ENCODE measurements around the gene MACROD1.
"Not testable (repeated sequence)": the region's sequence is repeated elsewhere in the genome, so short reads cannot be mapped to it uniquely, and the experiment has no call there.

Gene MACROD1

DNA sequence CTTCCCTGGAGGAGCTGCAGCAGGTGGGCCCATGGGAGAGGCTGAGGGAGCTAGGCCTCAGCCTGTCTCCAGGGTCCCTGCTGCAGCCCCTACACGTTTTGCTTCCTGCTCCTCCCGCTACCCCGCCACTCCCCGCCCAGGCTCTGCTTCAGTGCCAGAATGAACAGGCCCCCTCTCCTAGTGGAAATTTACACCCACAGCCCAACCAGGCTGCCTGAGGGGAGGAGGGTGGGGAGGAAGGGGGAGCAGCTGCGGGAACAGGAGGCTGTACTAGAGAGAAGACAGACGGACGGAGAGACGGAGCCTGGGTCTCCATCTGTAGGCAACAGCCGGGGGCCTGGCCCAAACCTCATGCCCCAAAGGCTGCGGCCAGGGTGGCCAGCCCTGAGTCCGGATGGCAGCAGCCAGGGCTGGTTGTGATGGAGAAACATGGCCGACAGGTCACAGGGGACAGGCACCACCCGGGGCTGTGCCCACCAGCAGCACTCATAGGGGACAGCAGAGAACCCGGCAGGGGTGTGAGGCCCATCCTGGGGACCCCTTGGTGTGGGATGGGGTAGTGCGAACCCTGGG lies 109.6 kb downstream of the MACROD1 start:
- no peaks in the 10 kb centered on the region for H3K36me3 ChIP-seq (ENCODE audit: control insufficient read depth in 2 of 2, insufficient read depth in 2 of 2, low read length in 2 of 2)
- peaks cover 0 to 5% of the 10 kb centered on the region in 2 donors for H3K4me1 ChIP-seq (ENCODE audit: control insufficient read depth in 2 of 2, insufficient read depth in 2 of 2, low read length in 2 of 2)
- H3K9ac ChIP-seq (ENCODE audit: low read depth in 1 of 2, low read length in 2 of 2), result no peak overlapping the region
- H3K27ac ChIP-seq (ENCODE audit: low read depth in 2 of 2, low read length in 2 of 2), result no peak overlapping the region
- H3K9me3 ChIP-seq (ENCODE audit: control insufficient read depth in 2 of 2, low read length in 2 of 2), result no peaks in the 10 kb centered on the region
- H3K4me3 ChIP-seq (ENCODE audit: low read length in 2 of 2), result no peak overlapping the region
- peaks cover 2% of the 10 kb centered on the region in 2 donors for H3K27me3 ChIP-seq (ENCODE audit: control insufficient read depth in 2 of 2, insufficient read depth in 2 of 2, low read length in 2 of 2)

DNA sequence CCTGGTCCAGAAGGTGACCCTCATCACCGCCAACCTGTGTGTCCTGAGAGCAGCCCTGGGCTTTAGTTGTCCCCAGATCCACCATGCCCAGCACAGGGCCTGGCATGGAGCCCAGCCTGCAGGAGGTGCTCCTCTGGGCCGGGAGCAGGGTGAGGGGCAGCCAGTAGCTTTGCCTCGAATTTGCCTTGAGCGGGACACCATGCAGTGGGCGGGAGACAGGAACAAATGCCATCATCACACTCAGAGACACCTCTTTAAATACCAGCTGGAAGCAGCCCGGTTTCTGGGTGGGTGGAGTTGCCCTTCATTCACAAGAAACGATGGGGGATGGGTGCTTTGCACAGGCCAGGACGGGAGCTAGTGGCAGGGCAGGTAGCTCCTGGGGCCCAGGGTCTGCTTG lies 110.8 kb downstream of the MACROD1 start:
- H3K27ac ChIP-seq (ENCODE audit: low read depth in 2 of 2, low read length in 2 of 2), result no peak overlapping the region
- no peaks in the 10 kb centered on the region for H3K4me1 ChIP-seq (ENCODE audit: control insufficient read depth in 2 of 2, insufficient read depth in 2 of 2, low read length in 2 of 2)
- H3K27me3 ChIP-seq (ENCODE audit: control insufficient read depth in 2 of 2, insufficient read depth in 2 of 2, low read length in 2 of 2), result no peaks in the 10 kb centered on the region
- no peaks in the 10 kb centered on the region for H3K9me3 ChIP-seq (ENCODE audit: control insufficient read depth in 2 of 2, low read length in 2 of 2)
- no peak overlapping the region for H3K4me3 ChIP-seq (ENCODE audit: low read length in 2 of 2)
- no peak overlapping the region for H3K9ac ChIP-seq (ENCODE audit: low read depth in 1 of 2, low read length in 2 of 2)
- no peaks in the 10 kb centered on the region for H3K36me3 ChIP-seq (ENCODE audit: control insufficient read depth in 2 of 2, insufficient read depth in 2 of 2, low read length in 2 of 2)

DNA sequence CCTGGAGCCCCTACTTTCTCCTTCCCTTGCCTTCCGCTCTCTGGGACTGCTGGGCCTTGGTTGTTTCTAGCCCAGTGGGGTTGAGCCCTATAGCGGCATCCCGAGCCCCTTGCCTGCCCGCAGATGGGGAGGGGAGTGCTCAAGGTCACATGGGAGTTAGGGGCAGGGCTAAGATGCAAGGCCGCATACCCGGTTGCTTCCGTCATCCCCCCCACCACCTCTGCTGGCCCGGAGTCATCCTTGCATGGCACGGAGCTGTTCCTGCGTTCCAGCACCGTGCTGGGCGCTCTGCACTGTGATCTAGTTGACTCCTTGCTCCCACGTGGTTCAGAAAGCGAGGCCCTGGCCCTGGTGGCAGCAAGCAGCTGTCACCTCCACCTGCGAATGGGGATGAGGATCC lies 112.2 kb downstream of the MACROD1 start:
- H3K9ac ChIP-seq (ENCODE audit: low read depth in 1 of 2, low read length in 2 of 2), result no peak overlapping the region
- H3K27me3 ChIP-seq (ENCODE audit: control insufficient read depth in 2 of 2, insufficient read depth in 2 of 2, low read length in 2 of 2), result no peaks in the 10 kb centered on the region
- no peaks in the 10 kb centered on the region for H3K36me3 ChIP-seq (ENCODE audit: control insufficient read depth in 2 of 2, insufficient read depth in 2 of 2, low read length in 2 of 2)
- no peak overlapping the region for H3K4me3 ChIP-seq (ENCODE audit: low read length in 2 of 2)
- H3K9me3 ChIP-seq (ENCODE audit: control insufficient read depth in 2 of 2, low read length in 2 of 2), result no peaks in the 10 kb centered on the region
- no peaks in the 10 kb centered on the region for H3K4me1 ChIP-seq (ENCODE audit: control insufficient read depth in 2 of 2, insufficient read depth in 2 of 2, low read length in 2 of 2)
- H3K27ac ChIP-seq (ENCODE audit: low read depth in 2 of 2, low read length in 2 of 2), result no peak overlapping the region

DNA sequence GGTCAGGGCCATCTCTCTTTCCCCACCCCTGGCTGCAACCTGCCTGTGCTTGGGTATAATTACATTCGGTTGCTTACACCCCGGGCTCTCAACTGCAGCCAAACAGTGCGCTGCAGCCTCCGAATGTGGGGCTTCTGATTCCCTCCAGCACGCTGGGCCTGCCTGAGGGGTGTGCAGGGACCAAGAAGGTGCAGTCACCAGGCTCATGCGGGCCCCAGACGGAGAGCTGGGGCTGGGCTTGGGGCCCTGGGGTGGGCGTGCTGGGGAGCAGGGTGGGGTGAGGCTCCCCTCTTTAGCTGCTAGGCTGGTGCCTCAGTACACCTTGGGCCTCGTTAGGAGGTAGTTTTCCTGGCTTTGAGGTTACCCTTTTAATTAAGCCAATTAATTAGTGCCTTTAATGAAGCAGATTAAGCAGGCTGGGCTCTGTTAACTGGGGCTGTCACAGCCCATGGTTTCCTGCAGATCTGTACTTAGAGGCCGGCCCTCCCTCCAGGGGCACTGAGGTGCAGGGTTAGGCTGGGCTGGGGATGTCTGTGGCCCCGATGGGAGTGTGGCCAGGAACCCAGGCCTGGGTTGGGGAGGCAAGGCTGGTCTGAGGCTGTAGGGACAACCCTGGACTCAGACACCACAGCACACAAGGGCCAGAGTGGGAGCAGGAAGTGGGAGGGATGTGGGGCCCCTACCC lies 112.8 kb downstream of the MACROD1 start:
- no peaks in the 10 kb centered on the region for H3K27me3 ChIP-seq (ENCODE audit: control insufficient read depth in 2 of 2, insufficient read depth in 2 of 2, low read length in 2 of 2)
- H3K9me3 ChIP-seq (ENCODE audit: control insufficient read depth in 2 of 2, low read length in 2 of 2), result no peaks in the 10 kb centered on the region
- H3K4me3 ChIP-seq (ENCODE audit: low read length in 2 of 2), result no peak overlapping the region
- no peak overlapping the region for H3K9ac ChIP-seq (ENCODE audit: low read depth in 1 of 2, low read length in 2 of 2)
- H3K4me1 ChIP-seq (ENCODE audit: control insufficient read depth in 2 of 2, insufficient read depth in 2 of 2, low read length in 2 of 2), result no peaks in the 10 kb centered on the region
- H3K27ac ChIP-seq (ENCODE audit: low read depth in 2 of 2, low read length in 2 of 2), result no peak overlapping the region
- no peaks in the 10 kb centered on the region for H3K36me3 ChIP-seq (ENCODE audit: control insufficient read depth in 2 of 2, insufficient read depth in 2 of 2, low read length in 2 of 2)

DNA sequence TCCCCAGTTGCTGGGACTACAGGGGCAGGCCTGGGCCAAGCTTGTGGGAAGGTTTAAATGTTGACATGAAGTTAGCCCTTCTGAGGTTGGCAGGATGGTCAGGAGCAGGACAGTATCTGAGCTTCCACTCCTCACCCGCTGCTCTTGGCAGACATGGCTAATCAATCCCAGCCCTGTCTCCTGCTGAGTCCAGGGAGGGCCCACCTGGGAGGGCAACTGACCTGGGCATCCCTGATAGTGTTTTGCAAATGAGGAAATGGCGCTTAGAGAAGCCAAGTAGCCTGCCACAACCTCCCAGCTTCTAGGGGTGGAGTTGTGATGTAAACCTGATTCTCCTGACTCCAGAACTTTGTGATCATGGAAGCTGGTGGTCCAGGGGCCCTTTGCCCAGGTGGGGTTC lies 113.5 kb downstream of the MACROD1 start:
- no peaks in the 10 kb centered on the region for H3K27me3 ChIP-seq (ENCODE audit: control insufficient read depth in 2 of 2, insufficient read depth in 2 of 2, low read length in 2 of 2)
- no peak overlapping the region for H3K27ac ChIP-seq (ENCODE audit: low read depth in 2 of 2, low read length in 2 of 2)
- no peak overlapping the region for H3K4me3 ChIP-seq (ENCODE audit: low read length in 2 of 2)
- H3K9ac ChIP-seq (ENCODE audit: low read depth in 1 of 2, low read length in 2 of 2), result no peak overlapping the region
- no peaks in the 10 kb centered on the region for H3K36me3 ChIP-seq (ENCODE audit: control insufficient read depth in 2 of 2, insufficient read depth in 2 of 2, low read length in 2 of 2)
- H3K4me1 ChIP-seq (ENCODE audit: control insufficient read depth in 2 of 2, insufficient read depth in 2 of 2, low read length in 2 of 2), result no peaks in the 10 kb centered on the region
- H3K9me3 ChIP-seq (ENCODE audit: control insufficient read depth in 2 of 2, low read length in 2 of 2), result no peaks in the 10 kb centered on the region

DNA sequence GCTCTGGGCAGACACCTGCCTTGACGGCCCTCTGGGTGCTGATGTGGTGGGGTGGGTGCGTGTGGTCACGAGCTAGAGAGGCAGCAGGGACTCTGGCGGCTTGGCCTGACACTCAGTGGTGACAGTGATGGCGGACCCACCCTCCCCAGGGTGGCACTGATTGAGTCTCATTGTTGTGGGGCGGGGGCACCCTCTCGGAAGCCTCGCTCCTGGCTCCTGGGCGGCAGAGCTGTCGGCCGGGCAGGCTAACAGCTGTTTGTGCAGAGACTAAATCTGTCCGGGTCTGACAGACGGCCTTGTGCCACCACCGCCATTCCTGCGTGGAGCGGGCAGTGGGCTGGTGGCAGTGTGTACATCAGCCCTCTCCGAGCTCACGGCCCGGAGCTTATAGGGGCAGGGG lies 114.6 kb downstream of the MACROD1 start:
- H3K36me3 ChIP-seq (ENCODE audit: control insufficient read depth in 2 of 2, insufficient read depth in 2 of 2, low read length in 2 of 2), result no peaks in the 10 kb centered on the region
- H3K27me3 ChIP-seq (ENCODE audit: control insufficient read depth in 2 of 2, insufficient read depth in 2 of 2, low read length in 2 of 2), result no peaks in the 10 kb centered on the region
- H3K9ac ChIP-seq (ENCODE audit: low read depth in 1 of 2, low read length in 2 of 2), result no peak overlapping the region
- H3K4me1 ChIP-seq (ENCODE audit: control insufficient read depth in 2 of 2, insufficient read depth in 2 of 2, low read length in 2 of 2), result no peaks in the 10 kb centered on the region
- no peaks in the 10 kb centered on the region for H3K9me3 ChIP-seq (ENCODE audit: control insufficient read depth in 2 of 2, low read length in 2 of 2)
- no peak overlapping the region for H3K4me3 ChIP-seq (ENCODE audit: low read length in 2 of 2)
- H3K27ac ChIP-seq (ENCODE audit: low read depth in 2 of 2, low read length in 2 of 2), result no peak overlapping the region

DNA sequence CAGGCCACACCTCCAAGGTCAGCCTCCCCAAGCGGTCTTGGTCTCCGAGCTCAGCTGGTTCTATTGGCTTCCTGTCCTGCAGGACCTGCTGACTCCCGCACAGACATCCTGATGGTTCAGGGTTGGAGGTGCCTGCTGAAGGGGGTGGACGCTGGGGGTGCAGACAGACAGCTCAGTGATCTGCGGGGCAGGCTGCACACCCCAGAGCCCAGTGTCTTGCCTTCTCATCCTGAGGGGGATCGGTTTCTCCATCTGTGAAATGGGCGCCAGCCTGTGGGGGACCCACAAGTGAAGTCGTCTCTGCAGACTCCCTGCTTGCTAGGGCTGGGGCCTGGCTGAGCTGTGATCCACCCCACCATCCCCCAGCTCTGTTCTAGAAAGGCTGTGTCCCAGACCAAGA lies 116.4 kb downstream of the MACROD1 start:
- no peak overlapping the region for H3K4me3 ChIP-seq (ENCODE audit: low read length in 2 of 2)
- no peaks in the 10 kb centered on the region for H3K36me3 ChIP-seq (ENCODE audit: control insufficient read depth in 2 of 2, insufficient read depth in 2 of 2, low read length in 2 of 2)
- H3K4me1 ChIP-seq (ENCODE audit: control insufficient read depth in 2 of 2, insufficient read depth in 2 of 2, low read length in 2 of 2), result no peaks in the 10 kb centered on the region
- no peaks in the 10 kb centered on the region for H3K27me3 ChIP-seq (ENCODE audit: control insufficient read depth in 2 of 2, insufficient read depth in 2 of 2, low read length in 2 of 2)
- no peak overlapping the region for H3K9ac ChIP-seq (ENCODE audit: low read depth in 1 of 2, low read length in 2 of 2)
- no peak overlapping the region for H3K27ac ChIP-seq (ENCODE audit: low read depth in 2 of 2, low read length in 2 of 2)
- no peaks in the 10 kb centered on the region for H3K9me3 ChIP-seq (ENCODE audit: control insufficient read depth in 2 of 2, low read length in 2 of 2)

DNA sequence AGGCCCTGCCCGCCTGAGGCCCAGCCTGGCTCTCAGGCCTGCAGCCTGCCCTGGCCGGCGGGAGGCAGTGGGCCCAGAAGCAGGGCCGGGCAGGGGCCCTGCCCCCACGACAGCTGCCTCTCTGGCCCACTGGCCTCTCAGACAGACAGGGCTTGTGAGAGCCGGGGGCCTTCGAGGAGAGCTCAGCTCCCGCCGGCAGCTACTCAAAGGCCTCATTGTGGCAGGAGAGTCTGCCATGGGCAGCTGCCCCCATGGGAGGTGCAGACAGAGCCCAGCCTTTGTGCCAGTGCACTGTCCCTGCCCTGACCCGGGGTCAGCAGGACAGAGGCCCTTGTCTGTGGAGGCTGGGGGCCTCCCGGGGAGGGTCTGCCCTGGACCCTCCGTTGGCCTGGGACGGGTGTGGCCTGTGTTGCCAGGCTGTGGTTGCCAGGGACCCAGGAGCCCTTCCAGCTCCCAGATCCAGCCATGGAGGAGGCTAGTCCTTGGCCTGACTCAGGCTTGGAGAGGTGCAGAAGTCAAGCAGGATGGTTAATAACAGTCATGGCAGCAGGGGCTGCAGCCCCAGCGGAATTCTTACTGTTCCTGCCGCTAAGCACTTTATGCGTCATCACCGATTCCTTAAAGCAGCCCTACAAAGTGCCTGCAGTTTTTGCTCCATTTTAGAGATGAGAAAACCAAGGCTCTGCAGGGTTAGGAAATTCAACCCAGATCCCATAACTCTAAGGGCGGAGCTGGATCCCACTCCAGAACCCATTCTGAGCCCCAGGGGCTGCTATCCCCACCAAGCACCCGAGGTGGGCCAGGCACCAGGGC lies 117.7 kb downstream of the MACROD1 start:
- Histone ChIP-seq H3K27me3 (ENCODE audit: control insufficient read depth in 2 of 2, insufficient read depth in 2 of 2, low read length in 2 of 2) (no peaks in the 10 kb centered on the region), H3K9ac (ENCODE audit: low read depth in 1 of 2, low read length in 2 of 2) (no peak overlapping the region), H3K4me1 (ENCODE audit: control insufficient read depth in 2 of 2, insufficient read depth in 2 of 2, low read length in 2 of 2) (no peaks in the 10 kb centered on the region), H3K9me3 (ENCODE audit: control insufficient read depth in 2 of 2, low read length in 2 of 2) (no peaks in the 10 kb centered on the region), H3K36me3 (ENCODE audit: control insufficient read depth in 2 of 2, insufficient read depth in 2 of 2, low read length in 2 of 2) (no peaks in the 10 kb centered on the region), H3K4me3 (ENCODE audit: low read length in 2 of 2) (no peak overlapping the region), H3K27ac (ENCODE audit: low read depth in 2 of 2, low read length in 2 of 2) (no peak overlapping the region)

DNA sequence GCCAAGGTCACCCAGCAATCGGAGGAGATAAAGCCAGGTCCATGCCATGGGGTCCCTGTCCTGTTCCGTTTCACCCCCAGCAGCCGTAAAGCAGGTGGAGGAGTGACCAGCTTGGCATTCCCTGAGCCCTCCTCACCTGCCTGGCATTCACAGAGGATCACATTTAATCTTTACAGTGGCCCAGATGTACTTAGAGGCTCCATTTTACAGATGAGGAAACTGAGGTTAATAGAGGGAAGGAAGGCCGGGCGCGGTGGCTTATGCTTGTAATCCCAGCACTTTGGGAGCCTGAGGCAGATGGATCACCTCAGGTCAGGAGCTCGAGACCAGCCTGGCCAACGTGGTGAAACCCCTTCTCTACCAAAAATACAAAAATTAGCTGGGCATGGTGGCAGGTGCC lies 118.5 kb downstream of the MACROD1 start:
- H3K9me3 ChIP-seq (ENCODE audit: control insufficient read depth in 2 of 2, low read length in 2 of 2); H3K9ac ChIP-seq (ENCODE audit: low read depth in 1 of 2, low read length in 2 of 2); H3K36me3 ChIP-seq (ENCODE audit: control insufficient read depth in 2 of 2, insufficient read depth in 2 of 2, low read length in 2 of 2); H3K4me3 ChIP-seq (ENCODE audit: low read length in 2 of 2); H3K4me1 ChIP-seq (ENCODE audit: control insufficient read depth in 2 of 2, insufficient read depth in 2 of 2, low read length in 2 of 2); H3K27ac ChIP-seq (ENCODE audit: low read depth in 2 of 2, low read length in 2 of 2); H3K27me3 ChIP-seq (ENCODE audit: control insufficient read depth in 2 of 2, insufficient read depth in 2 of 2, low read length in 2 of 2): not testable (repeated sequence)

DNA sequence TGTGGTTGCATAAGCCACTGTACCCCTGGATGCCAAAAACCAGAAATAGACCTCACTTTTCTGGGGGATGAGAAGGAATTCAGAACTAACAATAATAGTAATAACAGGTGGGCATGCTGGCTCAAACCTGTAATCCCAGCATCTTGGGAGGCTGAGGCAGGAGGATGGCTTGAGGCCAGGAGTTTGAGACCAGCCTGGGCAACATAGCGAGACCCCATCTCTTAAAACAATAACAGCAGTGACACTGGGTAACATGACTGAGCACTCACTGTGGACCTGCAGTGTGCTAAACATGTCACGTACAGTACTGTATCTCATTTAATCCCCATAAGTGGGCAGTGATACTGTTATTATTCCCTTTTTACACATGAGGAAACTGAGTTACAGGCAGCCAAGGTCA lies 120.2 kb downstream of the MACROD1 start:
- no peak overlapping the region for H3K27ac ChIP-seq (ENCODE audit: low read depth in 2 of 2, low read length in 2 of 2)
- H3K27me3 ChIP-seq (ENCODE audit: control insufficient read depth in 2 of 2, insufficient read depth in 2 of 2, low read length in 2 of 2), result no peaks in the 10 kb centered on the region
- no peak overlapping the region for H3K9ac ChIP-seq (ENCODE audit: low read depth in 1 of 2, low read length in 2 of 2)
- no peaks in the 10 kb centered on the region for H3K9me3 ChIP-seq (ENCODE audit: control insufficient read depth in 2 of 2, low read length in 2 of 2)
- H3K36me3 ChIP-seq (ENCODE audit: control insufficient read depth in 2 of 2, insufficient read depth in 2 of 2, low read length in 2 of 2), result no peaks in the 10 kb centered on the region
- no peak overlapping the region for H3K4me3 ChIP-seq (ENCODE audit: low read length in 2 of 2)
- no peaks in the 10 kb centered on the region for H3K4me1 ChIP-seq (ENCODE audit: control insufficient read depth in 2 of 2, insufficient read depth in 2 of 2, low read length in 2 of 2)

Data from mucosa of rectum (tissue), 2 donors.